GM20431 (cell line): ENCODE measurements around the gene BGN.

Experiments used
- in situ Hi-C: fragments of 300-500 bp; cut with MseI, MboI; formaldehyde crosslinking; loops from one replicate; pipeline ENCODE4 v1.15.0; 2020; ENCODE audit warnings: low sequenced_read_pairs; ENCODE audit not compliant: unreplicated experiment

The BGN gene

GRCh38 chrX:153556767-153557166 is 62.0 kb downstream of the BGN start:
- in situ Hi-C loops = loop anchor here (10.0 kb wide), 1 partner anchor 108 kb away; no protein-coding TSS in a partner anchor

GRCh38 chrX:153557618-153558355 is 63.0 kb downstream of the BGN start:
- in situ Hi-C loops = loop anchor here (10.0 kb wide), 1 partner anchor 107 kb away; no protein-coding TSS in a partner anchor
